Skeletal muscle satellite cell (primary cell): ENCODE results near the gene LSM7.

ENCODE experiments used
- H3K27me3 ChIP-seq: 2 replicates; pipeline ENCODE4 v1.7.0; 2013; ENCODE audit warnings: low read length; ENCODE audit not compliant: control insufficient read depth, insufficient read depth
- H3K36me3 ChIP-seq: 2 replicates; pipeline ENCODE4 v1.7.0; 2013; ENCODE audit warnings: mild to moderate bottlenecking, control low read depth, low read length; ENCODE audit not compliant: insufficient read depth
- H3K4me1 ChIP-seq: 2 replicates; pipeline ENCODE4 v1.7.0; 2013; ENCODE audit warnings: low read length; ENCODE audit not compliant: control insufficient read depth, insufficient read depth
- H3K4me2 ChIP-seq: 2 replicates; pipeline ENCODE4 v1.7.0; 2013; ENCODE audit warnings: mild to moderate bottlenecking, low read length
- H3K4me3 ChIP-seq: 2 replicates; pipeline ENCODE4 v1.7.0; 2013; ENCODE audit warnings: low read length
- H3K9ac ChIP-seq: 2 replicates; pipeline ENCODE4 v1.7.0; 2013; ENCODE audit warnings: mild to moderate bottlenecking, low read depth, low read length, moderate library complexity
- H3K9me3 ChIP-seq: replicated peaks from 2 replicates; pipeline ENCODE4 v1.7.0; 2013; ENCODE audit warnings: mild to moderate bottlenecking, control low read depth, low read length

The LSM7 gene

GRCh38 chr19:2361246-2362045 lies 33.1 kb upstream of the LSM7 start:
- Histone ChIP-seq H3K9me3 (no peaks in the 10 kb centered on the region), H3K4me3 (no peak overlapping the region), H3K4me2 (no peak overlapping the region), H3K4me1 (no peaks in the 10 kb centered on the region), H3K36me3 (no peaks in the 10 kb centered on the region), H3K9ac (no peak overlapping the region), H3K27me3 (peaks cover 47% of the 10 kb centered on the region)

GRCh38 chr19:2360833-2361232 lies 32.4 kb upstream of the LSM7 start:
- H3K9me3 ChIP-seq: no peaks in the 10 kb centered on the region
- H3K4me3 ChIP-seq: no peak overlapping the region
- no peaks in the 10 kb centered on the region for H3K36me3 ChIP-seq
- no peak overlapping the region for H3K4me2 ChIP-seq
- H3K9ac ChIP-seq: no peak overlapping the region
- peaks cover 47% of the 10 kb centered on the region for H3K27me3 ChIP-seq
- no peaks in the 10 kb centered on the region for H3K4me1 ChIP-seq

- Histone ChIP-seq H3K9ac (no peak within 1 kb of the TSS), H3K4me3 (no peak within 1 kb of the TSS), H3K36me3 (no peaks in the 10 kb centered on the region), H3K4me1 (no peaks in the 10 kb centered on the region), H3K4me2 (no peak within 1 kb of the TSS), H3K27me3 (peaks cover 42% of the 10 kb centered on the region), H3K9me3 (no peaks in the 10 kb centered on the region)
These were observed 31.8 kb upstream of the LSM7 start, which contains the start of gene TMPRSS9 for GRCh38 chr19:2359992-2360685. Gene TMPRSS9, plus strand, starts transcription at chr19:2360265. Its CDS starts 29,521 bp downstream, at chr19:2389786.

- Histone ChIP-seq H3K4me3 (no peak overlapping the region), H3K4me2 (no peak overlapping the region), H3K4me1 (no peaks in the 10 kb centered on the region), H3K9me3 (no peaks in the 10 kb centered on the region), H3K27me3 (peaks cover 35% of the 10 kb centered on the region), H3K36me3 (peaks cover 3% of the 10 kb centered on the region), H3K9ac (no peak overlapping the region)
These were observed 30.3 kb upstream of the LSM7 start for GRCh38 chr19:2358548-2359173.

- Histone ChIP-seq H3K4me1 (no peaks in the 10 kb centered on the region), H3K36me3 (peaks cover 8% of the 10 kb centered on the region), H3K4me2 (no peak overlapping the region), H3K27me3 (peaks cover 24% of the 10 kb centered on the region), H3K9ac (no peak overlapping the region), H3K4me3 (no peak overlapping the region), H3K9me3 (no peaks in the 10 kb centered on the region)
These were observed 29.2 kb upstream of the LSM7 start for GRCh38 chr19:2357279-2358206.

GRCh38 chr19:2356036-2356646 lies 27.8 kb upstream of the LSM7 start:
- peaks cover 23% of the 10 kb centered on the region for H3K27me3 ChIP-seq
- peaks cover 8% of the 10 kb centered on the region for H3K36me3 ChIP-seq
- no peak overlapping the region for H3K9ac ChIP-seq
- no peaks in the 10 kb centered on the region for H3K9me3 ChIP-seq
- no peak overlapping the region for H3K4me3 ChIP-seq
- no peak overlapping the region for H3K4me2 ChIP-seq
- no peaks in the 10 kb centered on the region for H3K4me1 ChIP-seq

- Histone ChIP-seq H3K27me3 (peaks cover 18% of the 10 kb centered on the region), H3K9ac (no peak overlapping the region), H3K4me1 (no peaks in the 10 kb centered on the region), H3K4me3 (no peak overlapping the region), H3K36me3 (peaks cover 10% of the 10 kb centered on the region), H3K4me2 (no peak overlapping the region), H3K9me3 (no peaks in the 10 kb centered on the region)
These were observed 27.0 kb upstream of the LSM7 start for GRCh38 chr19:2355168-2356035.

- no peaks in the 10 kb centered on the region for H3K4me1 ChIP-seq
- H3K36me3 ChIP-seq: peaks cover 15% of the 10 kb centered on the region
- H3K27me3 ChIP-seq: peaks cover 13% of the 10 kb centered on the region
- H3K4me3 ChIP-seq: no peak overlapping the region
- no peaks in the 10 kb centered on the region for H3K9me3 ChIP-seq
- no peak overlapping the region for H3K4me2 ChIP-seq
- no peak overlapping the region for H3K9ac ChIP-seq
These were observed 26.3 kb upstream of the LSM7 start for GRCh38 chr19:2354670-2355069.

- Histone ChIP-seq H3K36me3 (peaks cover 15% of the 10 kb centered on the region), H3K4me2 (no peak overlapping the region), H3K4me3 (no peak overlapping the region), H3K9ac (no peak overlapping the region), H3K9me3 (no peaks in the 10 kb centered on the region), H3K4me1 (no peaks in the 10 kb centered on the region), H3K27me3 (peaks cover 8% of the 10 kb centered on the region)
These were observed 25.7 kb upstream of the LSM7 start for GRCh38 chr19:2353887-2354592.
